Thoracic aorta (tissue), 2 donors: Measurements from ENCODE around the gene MSI2. TPM values are rescaled to one million over a fixed set of nuclear protein-coding genes. Genes with fewer than 3 reads are reported as not detected.

Experiments
- ATAC-seq: fragments of 150-250 bp; one replicate; pipeline ENCODE4 v1.8.0; 2017; ENCODE audit warnings: low read depth; ENCODE audit not compliant: insufficient number of reproducible peaks, low FRiP score
- DNase-seq: peaks from one replicate; pipeline ENCODE4 v3.0.0-alpha.2; 2020; ENCODE audit warnings: low spot score
- H3K27ac ChIP-seq, 2 donors: fragments of 200-600 bp; sonication (generic); 1 replicate in 1 of 2; 2 replicates in 1 of 2; pipeline ENCODE4 v1.5.1; 2016; ENCODE audit warnings: mild to moderate bottlenecking in 2 of 2, moderate library complexity in 2 of 2
- H3K27me3 ChIP-seq: fragments of 200-600 bp; sonication (generic); replicated peaks from 2 replicates; pipeline ENCODE4 v1.6.0; 2016; ENCODE audit warnings: mild to moderate bottlenecking; ENCODE audit not compliant: insufficient read depth
- H3K36me3 ChIP-seq: fragments of 200-600 bp; sonication (generic); one replicate; pipeline ENCODE4 v1.5.1; 2016
- H3K4me1 ChIP-seq, 2 donors: fragments of 200-600 bp; sonication (generic); 1 replicate in 1 of 2; 2 replicates in 1 of 2; pipeline versions ENCODE4 v1.5.1 to v1.6.0; 2016; ENCODE audit warnings: low read depth in 2 of 2, mild to moderate bottlenecking in 1 of 2; ENCODE audit not compliant: control insufficient read depth in 1 of 2
- H3K4me3 ChIP-seq: fragments of 200-600 bp; sonication (generic); 2 replicates; pipeline ENCODE4 v1.5.1; 2016; ENCODE audit warnings: mild to moderate bottlenecking
- H3K9me3 ChIP-seq: fragments of 200-600 bp; sonication (generic); 2 replicates; pipeline ENCODE4 v1.5.1; 2016
- total RNA-seq, 2 donors: library from RNA; depleted of rRNA; stranded (reverse); fragments of >200 nt; gene quantifications; one replicate each; pipeline versions ENCODE4 v1.1.0 to v1.2.3, GENCODE V29; 2016
- TF ChIP-seq, protein P1 (sequence below): fragments of 200-600 bp; sonication (generic); IDR thresholded peaks from one replicate; pipeline ENCODE4 v1.5.1; 2019; ENCODE audit warnings: antibody characterized with exemption

MSI2 gene
- total RNA-seq, 2 donors from 2014 or later, result 32.1 to 46.2 TPM

DNA sequence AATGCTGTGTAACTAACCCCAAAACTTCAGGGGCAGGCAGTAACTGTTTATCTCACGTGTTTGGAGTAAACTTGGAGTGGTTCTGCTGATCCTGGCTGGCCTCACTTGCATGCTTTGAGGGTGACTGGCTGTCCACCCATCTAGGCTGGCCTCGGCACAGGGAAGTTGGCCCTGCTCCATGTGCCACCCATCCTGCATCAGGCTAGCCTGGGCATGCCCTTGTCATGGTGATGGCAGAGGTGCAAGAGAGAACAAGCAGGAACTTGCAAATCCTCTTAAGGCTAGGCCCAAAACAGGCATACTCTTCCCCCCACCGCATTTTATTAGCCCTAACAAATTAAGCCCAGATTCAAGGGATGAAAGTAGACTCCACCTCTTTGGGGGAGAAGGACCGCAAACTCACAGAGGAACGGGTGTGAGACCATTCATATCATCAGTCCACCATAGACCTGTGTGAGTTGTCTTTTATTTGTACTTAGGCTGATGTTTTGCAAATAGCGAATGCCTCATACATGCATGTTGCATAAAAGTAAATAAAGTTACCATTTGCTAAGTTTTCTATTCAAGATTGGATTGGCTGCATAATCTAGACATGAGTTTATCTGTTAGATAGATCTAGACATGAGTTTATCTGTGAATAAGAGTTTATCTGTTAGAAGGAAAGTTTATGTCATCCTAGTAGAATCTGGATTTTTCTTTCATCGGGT, 267.8 kb downstream of the MSI2 start:
- peak; percentile 85 for ATAC-seq
- no peaks in the 10 kb centered on the region for H3K9me3 ChIP-seq
- H3K4me1 ChIP-seq, result peaks cover 5 to 40% of the 10 kb centered on the region in 2 donors
- no peaks in the 10 kb centered on the region for H3K36me3 ChIP-seq
- no peaks in the 10 kb centered on the region for H3K27me3 ChIP-seq
- H3K27ac ChIP-seq, result peak overlapping the region; percentile 48 to 77
- H3K4me3 ChIP-seq, result no peak overlapping the region
- peak; percentile 54 for DNase-seq
- TF ChIP-seq, protein P1, sequence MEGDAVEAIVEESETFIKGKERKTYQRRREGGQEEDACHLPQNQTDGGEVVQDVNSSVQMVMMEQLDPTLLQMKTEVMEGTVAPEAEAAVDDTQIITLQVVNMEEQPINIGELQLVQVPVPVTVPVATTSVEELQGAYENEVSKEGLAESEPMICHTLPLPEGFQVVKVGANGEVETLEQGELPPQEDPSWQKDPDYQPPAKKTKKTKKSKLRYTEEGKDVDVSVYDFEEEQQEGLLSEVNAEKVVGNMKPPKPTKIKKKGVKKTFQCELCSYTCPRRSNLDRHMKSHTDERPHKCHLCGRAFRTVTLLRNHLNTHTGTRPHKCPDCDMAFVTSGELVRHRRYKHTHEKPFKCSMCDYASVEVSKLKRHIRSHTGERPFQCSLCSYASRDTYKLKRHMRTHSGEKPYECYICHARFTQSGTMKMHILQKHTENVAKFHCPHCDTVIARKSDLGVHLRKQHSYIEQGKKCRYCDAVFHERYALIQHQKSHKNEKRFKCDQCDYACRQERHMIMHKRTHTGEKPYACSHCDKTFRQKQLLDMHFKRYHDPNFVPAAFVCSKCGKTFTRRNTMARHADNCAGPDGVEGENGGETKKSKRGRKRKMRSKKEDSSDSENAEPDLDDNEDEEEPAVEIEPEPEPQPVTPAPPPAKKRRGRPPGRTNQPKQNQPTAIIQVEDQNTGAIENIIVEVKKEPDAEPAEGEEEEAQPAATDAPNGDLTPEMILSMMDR, result no peak

DNA sequence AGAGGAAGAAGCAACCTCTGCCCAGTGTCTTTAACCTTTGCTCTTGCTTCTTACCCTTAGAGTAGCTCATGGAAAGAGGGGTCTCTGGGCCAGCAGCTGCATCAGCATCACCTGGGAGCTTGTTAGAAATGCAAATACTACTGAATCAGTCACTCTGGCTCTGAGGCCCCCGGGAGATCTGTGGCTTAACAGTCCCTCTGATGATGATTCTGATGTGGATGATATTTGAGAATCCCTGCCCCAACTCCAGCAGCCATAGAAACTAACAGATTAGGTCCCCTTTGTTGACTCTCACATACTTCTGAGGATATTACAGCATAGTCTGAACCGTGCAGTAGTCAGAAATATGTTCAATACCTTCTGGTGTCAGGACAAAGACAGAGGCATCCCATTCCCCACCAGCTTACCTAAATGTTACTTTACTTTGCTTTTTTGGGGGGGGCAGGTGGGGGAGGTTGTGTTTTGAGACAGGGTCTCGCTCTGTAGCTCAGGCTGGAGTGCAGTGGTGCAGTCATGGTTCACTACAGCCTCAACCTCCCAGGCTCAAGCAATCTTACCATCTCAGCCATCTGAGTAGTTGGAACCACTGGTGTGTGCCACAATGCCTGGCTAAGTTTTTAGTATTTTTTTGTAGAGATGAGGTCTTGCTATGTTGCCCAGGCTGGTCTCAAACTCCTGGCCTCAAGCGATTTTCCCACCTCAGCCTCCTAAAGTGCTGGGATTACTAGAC, 268.7 kb downstream of the MSI2 start:
- peak overlapping the region; percentile 39 to 77 for H3K27ac ChIP-seq

GRCh38 chr17:57527221-57528057, 271.1 kb downstream of the MSI2 start:
- Histone ChIP-seq H3K4me1 (peaks cover 5 to 40% of the 10 kb centered on the region in 2 donors), H3K9me3 (no peaks in the 10 kb centered on the region), H3K27me3 (no peaks in the 10 kb centered on the region), H3K36me3 (no peaks in the 10 kb centered on the region), H3K4me3 (no peak overlapping the region), H3K27ac (peak overlapping the region in 1 of 2 donors; percentile 77)
- TF ChIP-seq, protein P1, result no peak
- no peak for DNase-seq
- no peak for ATAC-seq

More for the DNA sequence above, 268.7 kb downstream of the MSI2 start:
- no peaks in the 10 kb centered on the region for H3K27me3 ChIP-seq
- H3K4me1 ChIP-seq, result peaks cover 5 to 40% of the 10 kb centered on the region in 2 donors
- H3K4me3 ChIP-seq, result no peak overlapping the region
- DNase-seq, result no peak
- TF ChIP-seq, protein P1, result no peak
- no peak for ATAC-seq
- H3K36me3 ChIP-seq, result no peaks in the 10 kb centered on the region
- no peaks in the 10 kb centered on the region for H3K9me3 ChIP-seq

GRCh38 chr17:57528058-57528451, 271.7 kb downstream of the MSI2 start:
- H3K36me3 ChIP-seq, result no peaks in the 10 kb centered on the region
- no peaks in the 10 kb centered on the region for H3K27me3 ChIP-seq
- H3K9me3 ChIP-seq, result no peaks in the 10 kb centered on the region
- TF ChIP-seq, protein P1, result no peak
- H3K27ac ChIP-seq, result no peak overlapping the region
- no peak overlapping the region for H3K4me3 ChIP-seq
- peaks cover 5 to 39% of the 10 kb centered on the region in 2 donors for H3K4me1 ChIP-seq
- ATAC-seq (no peak), DNase-seq (no peak)

GRCh38 chr17:57530026-57530425, 273.7 kb downstream of the MSI2 start:
- Histone ChIP-seq H3K36me3 (no peaks in the 10 kb centered on the region), H3K27me3 (no peaks in the 10 kb centered on the region), H3K27ac (no peak overlapping the region), H3K4me3 (no peak overlapping the region), H3K4me1 (peaks cover 0 to 20% of the 10 kb centered on the region in 2 donors), H3K9me3 (no peaks in the 10 kb centered on the region)
- ATAC-seq (no peak), DNase-seq (no peak)
- TF ChIP-seq, protein P1, result no peak
